NCI-H2029 (cell line): ENCODE measurements around the gene C4A.
"Not testable (repeated sequence)": the region's sequence is repeated elsewhere in the genome, so short reads cannot be mapped to it uniquely, and the experiment has no call there.

ENCODE experiments used
- DNase-seq: peaks from one replicate; lab custom pipeline; 2025; lab: John Stamatoyannopoulos, UW

C4A gene

GRCh38 chr6:32049736-32050135 is 67.9 kb downstream of the C4A start:
- not testable (repeated sequence) for DNase-seq

GRCh38 chr6:32050562-32050961 is 68.7 kb downstream of the C4A start:
- DNase-seq, result no peak
